ENCODE results near the gene SHLD1. TPM values are rescaled to one million over a fixed set of nuclear protein-coding genes. Genes with fewer than 3 reads are reported as not detected.

Gene SHLD1
- total RNA-seq, 1 donor: 1.7 TPM

- peak; percentile 60 for DNase-seq (ENCODE audit: low read depth)
- TF ChIP-seq CTCF (IDR thresholded peaks at IDR 0.05; ENCODE audit: insufficient read depth, low read depth, low read length): no peak
- H3K4me3 ChIP-seq (ENCODE audit: low read depth, low read length): no peak overlapping the region
These were observed 113.0 kb downstream of the SHLD1 start for GRCh38 chr20:5863040-5863833.

GRCh38 chr20:5864428-5864827, 114.2 kb downstream of the SHLD1 start:
- no peak for TF ChIP-seq CTCF (IDR thresholded peaks at IDR 0.05; ENCODE audit: insufficient read depth, low read depth, low read length)
- H3K4me3 ChIP-seq (ENCODE audit: low read depth, low read length): no peak overlapping the region
- no peak for DNase-seq (ENCODE audit: low read depth)

GRCh38 chr20:5864873-5865587, 114.8 kb downstream of the SHLD1 start:
- DNase-seq (ENCODE audit: low read depth): peak; percentile 74
- TF ChIP-seq CTCF (IDR thresholded peaks at IDR 0.05; ENCODE audit: insufficient read depth, low read depth, low read length): no peak
- H3K4me3 ChIP-seq (ENCODE audit: low read depth, low read length): no peak overlapping the region

- TF ChIP-seq CTCF (IDR thresholded peaks at IDR 0.05; ENCODE audit: insufficient read depth, low read depth, low read length): no peak
- no peak for DNase-seq (ENCODE audit: low read depth)
- H3K4me3 ChIP-seq (ENCODE audit: low read depth, low read length): no peak overlapping the region
These were observed 115.4 kb downstream of the SHLD1 start for GRCh38 chr20:5865604-5866003.

- H3K4me3 ChIP-seq (ENCODE audit: low read depth, low read length): no peak overlapping the region
- DNase-seq (ENCODE audit: low read depth): peak; percentile 6
- no peak for TF ChIP-seq CTCF (IDR thresholded peaks at IDR 0.05; ENCODE audit: insufficient read depth, low read depth, low read length)
These were observed 120.4 kb downstream of the SHLD1 start for GRCh38 chr20:5870568-5870981.

GRCh38 chr20:5871459-5872410, 121.5 kb downstream of the SHLD1 start:
- no peak overlapping the region for H3K4me3 ChIP-seq (ENCODE audit: low read depth, low read length)
- TF ChIP-seq CTCF (IDR thresholded peaks at IDR 0.05; ENCODE audit: insufficient read depth, low read depth, low read length): no peak
- DNase-seq (ENCODE audit: low read depth): peak; percentile 10

All from fibroblast of villous mesenchyme (primary cell).